Stimulated activated CD4-positive, alpha-beta T cell treated with anti-CD3 and anti-CD28 coated beads, TNF-alpha, amount 100 ng/mL, for 24 hours (primary cell): ENCODE measurements around the gene FAM118B.
"Not testable (repeated sequence)": the region's sequence is repeated elsewhere in the genome, so short reads cannot be mapped to it uniquely, and the experiment has no call there.

Experiments
- DNase-seq, 3 experiments: peaks; one replicate each; pipeline ENCODE4 v3.0.0-alpha.2; 2020; ENCODE audit warnings: low read depth in 3 of 3

FAM118B gene

GRCh38 chr11:126217491-126217890 lies 5.9 kb downstream of the FAM118B start:
- no peak for DNase-seq

GRCh38 chr11:126219547-126219946 lies 8.0 kb downstream of the FAM118B start:
- no peak for DNase-seq

- no peak for DNase-seq
These were observed 13.2 kb downstream of the FAM118B start for GRCh38 chr11:126224647-126225294.

- DNase-seq, result no peak
These were observed 13.7 kb downstream of the FAM118B start for GRCh38 chr11:126225295-126225665.

GRCh38 chr11:126226334-126227084 lies 14.9 kb downstream of the FAM118B start:
- DNase-seq, result no peak

GRCh38 chr11:126229858-126230540 lies 18.4 kb downstream of the FAM118B start:
- DNase-seq, result no peak

GRCh38 chr11:126231725-126232459 lies 20.3 kb downstream of the FAM118B start:
- DNase-seq, result no peak

GRCh38 chr11:126232683-126233082 lies 21.1 kb downstream of the FAM118B start:
- no peak for DNase-seq

- DNase-seq, result no peak
These were observed 21.8 kb downstream of the FAM118B start for GRCh38 chr11:126233391-126233790.

- no peak for DNase-seq
These were observed 35.1 kb downstream of the FAM118B start for GRCh38 chr11:126246636-126247035.

GRCh38 chr11:126253265-126253664 lies 41.7 kb downstream of the FAM118B start:
- DNase-seq, result no peak

GRCh38 chr11:126254819-126255218 lies 43.2 kb downstream of the FAM118B start:
- DNase-seq, result no peak

- not testable (repeated sequence) for DNase-seq
These were observed 43.9 kb downstream of the FAM118B start for GRCh38 chr11:126255507-126255906.

- no peak for DNase-seq
These were observed 44.6 kb downstream of the FAM118B start for GRCh38 chr11:126256216-126256615.

- no peak for DNase-seq
These were observed 45.6 kb downstream of the FAM118B start for GRCh38 chr11:126257144-126257543.

- DNase-seq, result no peak
These were observed 46.2 kb downstream of the FAM118B start for GRCh38 chr11:126257764-126258163.

GRCh38 chr11:126262216-126262615 lies 50.6 kb downstream of the FAM118B start:
- no peak for DNase-seq

GRCh38 chr11:126263489-126263888 lies 51.9 kb downstream of the FAM118B start:
- DNase-seq, result no peak

- DNase-seq, result no peak
These were observed 54.2 kb downstream of the FAM118B start for GRCh38 chr11:126265811-126266210.

- DNase-seq, result no peak
These were observed 56.1 kb downstream of the FAM118B start for GRCh38 chr11:126267650-126268049.

- no peak for DNase-seq
These were observed 56.8 kb downstream of the FAM118B start for GRCh38 chr11:126268361-126268707.
